GM21717 (cell line): ENCODE results near the gene KCNQ4.

ENCODE experiments used
- ATAC-seq: cut with Tn5 transposase; IDR thresholded peaks from one replicate; pipeline ENCODE4 v1.9.1; 2021; ENCODE audit warnings: mild to moderate bottlenecking, moderate library complexity; ENCODE audit not compliant: unreplicated experiment

Gene KCNQ4

GRCh38 chr1:40794974-40795715 is 11.6 kb downstream of the KCNQ4 start:
- ATAC-seq, result no peak

- ATAC-seq, result no peak
Measured at GRCh38 chr1:40795811-40796586, 12.4 kb downstream of the KCNQ4 start.

GRCh38 chr1:40796939-40797667 is 13.5 kb downstream of the KCNQ4 start:
- no peak for ATAC-seq

GRCh38 chr1:40797668-40798010 is 14.1 kb downstream of the KCNQ4 start:
- no peak for ATAC-seq

- no peak for ATAC-seq
Measured at GRCh38 chr1:40798366-40799281, 15.0 kb downstream of the KCNQ4 start.

GRCh38 chr1:40799351-40799867 is 15.8 kb downstream of the KCNQ4 start:
- ATAC-seq, result no peak

GRCh38 chr1:40801742-40802077 is 18.1 kb downstream of the KCNQ4 start:
- no peak for ATAC-seq

GRCh38 chr1:40802078-40802741 is 18.6 kb downstream of the KCNQ4 start:
- no peak for ATAC-seq

- no peak for ATAC-seq
Measured at GRCh38 chr1:40802742-40803113, 19.1 kb downstream of the KCNQ4 start.

- ATAC-seq, result no peak
Measured at GRCh38 chr1:40803447-40803846, 19.9 kb downstream of the KCNQ4 start.

GRCh38 chr1:40803902-40804301 is 20.3 kb downstream of the KCNQ4 start:
- ATAC-seq, result no peak

GRCh38 chr1:40806240-40806639 is 22.7 kb downstream of the KCNQ4 start:
- ATAC-seq, result no peak

GRCh38 chr1:40806731-40807695 is 23.4 kb downstream of the KCNQ4 start:
- no peak for ATAC-seq

- ATAC-seq, result no peak
Measured at GRCh38 chr1:40808002-40808401, 24.4 kb downstream of the KCNQ4 start.

GRCh38 chr1:40808444-40808843 is 24.9 kb downstream of the KCNQ4 start:
- no peak for ATAC-seq

GRCh38 chr1:40808909-40809308 is 25.3 kb downstream of the KCNQ4 start:
- no peak for ATAC-seq

- ATAC-seq, result no peak
Measured at GRCh38 chr1:40810927-40811326, 27.3 kb downstream of the KCNQ4 start.

GRCh38 chr1:40815420-40815819 is 31.8 kb downstream of the KCNQ4 start:
- ATAC-seq, result no peak

- no peak for ATAC-seq
Measured at GRCh38 chr1:40817791-40818263, 34.2 kb downstream of the KCNQ4 start.
